AG09309 (cell line): ENCODE data around the gene EIF4E2.
A peak's percentile ranks its signal among the peaks of the same experiment; 100 is the strongest.

ENCODE experiments used
- DNase-seq: peaks from one replicate; pipeline ENCODE4 v3.0.0-alpha.2; 2010; ENCODE audit warnings: low read depth
- H3K4me3 ChIP-seq: 2 replicates; pipeline ENCODE4 v1.5.1; 2011; ENCODE audit warnings: mild to moderate bottlenecking, low read depth, low read length, moderate library complexity; ENCODE audit not compliant: control insufficient read depth
- CTCF ChIP-seq: IDR thresholded peaks from 2 replicates; pipeline ENCODE4 v1.5.1; 2011; ENCODE audit warnings: mild to moderate bottlenecking, low read depth, low read length, inconsistent platforms; ENCODE audit not compliant: insufficient read depth, control insufficient read depth; ENCODE audit errors: missing control alignments

Gene EIF4E2

GRCh38 chr2:232588680-232589585 lies 38.4 kb downstream of the EIF4E2 start:
- no peak for TF ChIP-seq CTCF
- no peak overlapping the region for H3K4me3 ChIP-seq
- peak; percentile 52 for DNase-seq

DNA sequence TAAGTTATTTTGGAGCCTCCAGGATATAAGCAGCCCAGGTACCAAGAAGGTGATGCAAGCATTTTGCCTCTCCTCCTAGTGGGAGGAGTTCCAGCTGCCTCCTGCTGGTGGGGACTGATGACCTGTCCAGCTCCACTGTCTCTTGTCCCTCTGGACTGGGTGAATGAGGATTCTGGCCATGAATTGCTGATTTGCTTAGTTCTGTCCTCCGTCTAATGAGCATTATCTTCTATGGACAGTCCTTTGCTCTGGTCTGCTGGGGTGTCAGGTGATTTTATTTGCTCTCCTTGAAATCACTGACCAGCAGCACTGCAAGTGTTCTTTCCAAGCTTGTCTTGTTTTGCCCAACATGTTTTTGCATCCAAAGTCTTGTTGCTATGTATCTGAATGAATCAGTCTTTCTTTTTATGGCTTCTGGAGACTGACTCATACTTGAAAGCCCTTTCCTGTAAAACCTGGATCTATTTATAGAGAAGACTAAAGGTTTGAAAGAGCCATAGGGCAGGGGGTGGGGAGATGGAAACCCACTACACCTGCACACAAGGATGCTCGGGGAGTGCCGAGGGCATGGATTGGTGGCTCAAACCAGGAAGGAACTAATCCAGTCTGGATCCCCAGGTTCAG lies 42.4 kb downstream of the EIF4E2 start:
- peak; percentile 83 for DNase-seq
- H3K4me3 ChIP-seq = no peak overlapping the region
- TF ChIP-seq CTCF = peak; percentile 13

GRCh38 chr2:232593982-232594381 lies 43.5 kb downstream of the EIF4E2 start:
- TF ChIP-seq CTCF = no peak
- no peak for DNase-seq
- H3K4me3 ChIP-seq = no peak overlapping the region

- no peak for TF ChIP-seq CTCF
- no peak overlapping the region for H3K4me3 ChIP-seq
- no peak for DNase-seq
Observed at GRCh38 chr2:232597362-232598079, 47.0 kb downstream of the EIF4E2 start.

DNA sequence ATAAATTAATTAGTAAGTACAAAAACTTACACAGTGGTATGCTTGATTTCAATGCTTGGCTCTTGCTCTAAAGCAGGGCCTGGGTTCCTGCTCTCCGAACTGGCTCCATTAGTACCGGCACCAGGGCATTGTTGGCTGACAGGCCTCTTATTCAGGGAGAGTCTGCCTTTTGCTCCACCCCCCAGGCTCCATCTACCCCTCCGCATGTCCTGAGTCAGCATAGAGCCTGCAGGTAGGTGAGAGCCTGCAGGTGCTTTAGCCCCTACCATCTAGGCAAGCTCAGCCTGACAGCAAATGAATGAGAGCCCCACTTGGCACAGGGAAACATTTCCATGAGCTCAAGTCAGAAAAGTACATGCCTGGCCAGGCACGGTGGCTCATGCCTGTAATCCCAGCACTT lies 47.8 kb downstream of the EIF4E2 start:
- DNase-seq = no peak

More for the DNA sequence above, 47.8 kb downstream of the EIF4E2 start:
- H3K4me3 ChIP-seq = no peak overlapping the region
- no peak for TF ChIP-seq CTCF
